HCT116 (cell line): Measurements from ENCODE around the gene SPEF1.
A peak's percentile ranks its signal among the peaks of the same experiment; 100 is the strongest.

ENCODE experiments used
- EGR1 ChIP-seq: IDR thresholded peaks from 2 replicates; pipeline ENCODE4 v1.6.1; 2012; ENCODE audit warnings: low read depth
- JUND ChIP-seq: IDR thresholded peaks from 2 replicates; pipeline ENCODE4 v1.6.1; 2012
- POLR2AphosphoS5 ChIP-seq: IDR thresholded peaks from 2 replicates; pipeline ENCODE4 v1.6.1; 2011; ENCODE audit warnings: mild to moderate bottlenecking, low read depth, low read length, moderate library complexity
- ZFX ChIP-seq: fragments of 450-650 bp; IDR thresholded peaks from 2 replicates; pipeline ENCODE4 v1.6.1; 2017
- ZNF274 ChIP-seq: fragments of 200-500 bp; sonication (Bioruptor generic); IDR thresholded peaks from 2 replicates; pipeline ENCODE4 v1.6.1; 2014; ENCODE audit warnings: mild to moderate bottlenecking, low read depth, low read length, inconsistent platforms
- TF ChIP-seq, protein P1 (sequence below), 3 experiments: fragments of 200-600 bp in 1 of 3; sonication (generic) in 1 of 3; IDR thresholded peaks in 2 of 3; conservative IDR thresholded peaks in 1 of 3; 2 replicates each; pipeline ENCODE4 v1.5.1; 2012 to 2017; ENCODE audit warnings: low read depth in 2 of 3, low read length in 2 of 3, antibody characterized with exemption in 1 of 3, borderline replicate concordance in 1 of 3, control low read depth in 1 of 3, mild to moderate bottlenecking in 1 of 3, mixed read lengths in 1 of 3, mixed run types in 1 of 3, moderate library complexity in 1 of 3; ENCODE audit not compliant: insufficient read depth in 1 of 3
- TF ChIP-seq, protein P2 (sequence below): IDR thresholded peaks from 2 replicates; pipeline ENCODE4 v1.6.1; 2012; ENCODE audit warnings: low read depth

DNA sequence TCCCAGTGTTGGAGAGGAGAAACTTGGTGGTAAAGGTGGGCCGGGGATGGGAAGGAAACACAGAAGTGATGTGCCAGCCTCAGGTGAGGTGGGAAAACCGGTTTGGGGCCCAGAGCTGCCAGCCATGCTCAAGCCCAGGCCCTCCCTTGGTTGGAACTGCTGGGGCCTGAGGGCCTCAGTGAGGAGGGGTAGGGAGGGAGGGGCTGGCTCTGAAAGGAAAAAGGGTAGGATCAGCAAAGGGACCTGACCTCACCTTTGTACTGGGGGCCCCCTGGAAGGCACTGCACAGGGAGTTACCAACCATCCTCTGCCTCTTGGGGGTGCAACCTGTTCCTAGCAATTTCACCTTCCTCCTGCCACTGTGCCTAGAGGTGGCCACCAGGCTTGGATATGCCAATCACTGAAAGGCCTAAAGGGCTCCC lies 1.8 kb upstream of the SPEF1 start:
- TF ChIP-seq, protein P1, sequence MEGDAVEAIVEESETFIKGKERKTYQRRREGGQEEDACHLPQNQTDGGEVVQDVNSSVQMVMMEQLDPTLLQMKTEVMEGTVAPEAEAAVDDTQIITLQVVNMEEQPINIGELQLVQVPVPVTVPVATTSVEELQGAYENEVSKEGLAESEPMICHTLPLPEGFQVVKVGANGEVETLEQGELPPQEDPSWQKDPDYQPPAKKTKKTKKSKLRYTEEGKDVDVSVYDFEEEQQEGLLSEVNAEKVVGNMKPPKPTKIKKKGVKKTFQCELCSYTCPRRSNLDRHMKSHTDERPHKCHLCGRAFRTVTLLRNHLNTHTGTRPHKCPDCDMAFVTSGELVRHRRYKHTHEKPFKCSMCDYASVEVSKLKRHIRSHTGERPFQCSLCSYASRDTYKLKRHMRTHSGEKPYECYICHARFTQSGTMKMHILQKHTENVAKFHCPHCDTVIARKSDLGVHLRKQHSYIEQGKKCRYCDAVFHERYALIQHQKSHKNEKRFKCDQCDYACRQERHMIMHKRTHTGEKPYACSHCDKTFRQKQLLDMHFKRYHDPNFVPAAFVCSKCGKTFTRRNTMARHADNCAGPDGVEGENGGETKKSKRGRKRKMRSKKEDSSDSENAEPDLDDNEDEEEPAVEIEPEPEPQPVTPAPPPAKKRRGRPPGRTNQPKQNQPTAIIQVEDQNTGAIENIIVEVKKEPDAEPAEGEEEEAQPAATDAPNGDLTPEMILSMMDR (IDR thresholded peaks at IDR 0.05 in 2 of 3, conservative IDR thresholded peaks at IDR 0.05 in 1 of 3; ENCODE audit: borderline replicate concordance in 1 of 3, insufficient read depth in 1 of 3, low read depth in 2 of 3, low read length in 2 of 3) = no peak
- TF ChIP-seq ZNF274 (no peak), EGR1 (no peak), ZFX (no peak), POLR2AphosphoS5 (peak; percentile 17; the same call in 1 of the 2 replicates), JUND (no peak)
- TF ChIP-seq, protein P2, sequence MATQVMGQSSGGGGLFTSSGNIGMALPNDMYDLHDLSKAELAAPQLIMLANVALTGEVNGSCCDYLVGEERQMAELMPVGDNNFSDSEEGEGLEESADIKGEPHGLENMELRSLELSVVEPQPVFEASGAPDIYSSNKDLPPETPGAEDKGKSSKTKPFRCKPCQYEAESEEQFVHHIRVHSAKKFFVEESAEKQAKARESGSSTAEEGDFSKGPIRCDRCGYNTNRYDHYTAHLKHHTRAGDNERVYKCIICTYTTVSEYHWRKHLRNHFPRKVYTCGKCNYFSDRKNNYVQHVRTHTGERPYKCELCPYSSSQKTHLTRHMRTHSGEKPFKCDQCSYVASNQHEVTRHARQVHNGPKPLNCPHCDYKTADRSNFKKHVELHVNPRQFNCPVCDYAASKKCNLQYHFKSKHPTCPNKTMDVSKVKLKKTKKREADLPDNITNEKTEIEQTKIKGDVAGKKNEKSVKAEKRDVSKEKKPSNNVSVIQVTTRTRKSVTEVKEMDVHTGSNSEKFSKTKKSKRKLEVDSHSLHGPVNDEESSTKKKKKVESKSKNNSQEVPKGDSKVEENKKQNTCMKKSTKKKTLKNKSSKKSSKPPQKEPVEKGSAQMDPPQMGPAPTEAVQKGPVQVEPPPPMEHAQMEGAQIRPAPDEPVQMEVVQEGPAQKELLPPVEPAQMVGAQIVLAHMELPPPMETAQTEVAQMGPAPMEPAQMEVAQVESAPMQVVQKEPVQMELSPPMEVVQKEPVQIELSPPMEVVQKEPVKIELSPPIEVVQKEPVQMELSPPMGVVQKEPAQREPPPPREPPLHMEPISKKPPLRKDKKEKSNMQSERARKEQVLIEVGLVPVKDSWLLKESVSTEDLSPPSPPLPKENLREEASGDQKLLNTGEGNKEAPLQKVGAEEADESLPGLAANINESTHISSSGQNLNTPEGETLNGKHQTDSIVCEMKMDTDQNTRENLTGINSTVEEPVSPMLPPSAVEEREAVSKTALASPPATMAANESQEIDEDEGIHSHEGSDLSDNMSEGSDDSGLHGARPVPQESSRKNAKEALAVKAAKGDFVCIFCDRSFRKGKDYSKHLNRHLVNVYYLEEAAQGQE = no peak
